GM12864 (cell line): ENCODE data around the gene FFAR1.

Experiments used
- DNase-seq: peaks from one replicate; pipeline ENCODE4 v3.0.0-alpha.2; 2011; ENCODE audit warnings: low read depth
- H3K4me3 ChIP-seq: 2 replicates; pipeline ENCODE4 v1.5.1; 2011; ENCODE audit warnings: mild to moderate bottlenecking, low read depth, low read length, control low read depth
- CTCF ChIP-seq: IDR thresholded peaks from 2 replicates; pipeline ENCODE4 v1.5.1; 2011; ENCODE audit warnings: low read depth, mild to moderate bottlenecking, moderate library complexity, low read length, control low read depth, inconsistent platforms; ENCODE audit errors: missing control alignments

Gene FFAR1

DNA sequence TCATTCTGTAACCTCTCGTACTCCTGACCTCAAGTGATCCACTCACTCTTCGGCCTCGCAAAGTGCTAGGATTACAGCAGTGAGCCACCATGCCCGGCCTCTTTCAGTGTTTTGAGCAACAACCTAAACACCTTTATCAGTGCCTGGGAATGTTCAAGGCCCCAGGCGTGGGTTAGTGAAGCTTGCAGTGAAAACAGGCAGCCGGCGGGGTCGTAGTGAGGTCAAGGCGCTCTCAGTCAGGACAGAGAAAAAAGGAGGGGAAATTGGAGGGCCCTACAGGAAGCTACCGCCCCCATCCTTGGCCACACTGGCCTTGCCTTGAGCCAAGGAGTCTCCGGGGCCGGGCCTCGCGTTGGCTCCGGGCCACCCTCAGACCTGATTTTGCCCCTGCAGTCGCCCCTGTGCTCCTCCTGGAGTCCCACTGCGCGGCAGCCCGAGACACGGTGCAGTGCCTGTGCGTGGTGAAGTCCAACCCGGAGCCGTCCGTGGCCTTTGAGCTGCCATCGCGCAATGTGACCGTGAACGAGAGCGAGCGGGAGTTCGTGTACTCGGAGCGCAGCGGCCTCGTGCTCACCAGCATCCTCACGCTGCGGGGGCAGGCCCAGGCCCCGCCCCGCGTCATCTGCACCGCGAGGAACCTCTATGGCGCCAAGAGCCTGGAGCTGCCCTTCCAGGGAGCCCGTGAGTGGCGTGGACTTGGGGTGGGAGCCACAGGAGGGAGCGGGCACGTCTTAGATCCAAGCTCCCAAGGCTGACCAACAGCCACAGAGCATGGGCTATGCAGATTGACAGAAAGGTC is 38.0 kb upstream of the FFAR1 start:
- DNase-seq, result no peak
- no peak overlapping the region for H3K4me3 ChIP-seq
- TF ChIP-seq CTCF, result no peak

DNA sequence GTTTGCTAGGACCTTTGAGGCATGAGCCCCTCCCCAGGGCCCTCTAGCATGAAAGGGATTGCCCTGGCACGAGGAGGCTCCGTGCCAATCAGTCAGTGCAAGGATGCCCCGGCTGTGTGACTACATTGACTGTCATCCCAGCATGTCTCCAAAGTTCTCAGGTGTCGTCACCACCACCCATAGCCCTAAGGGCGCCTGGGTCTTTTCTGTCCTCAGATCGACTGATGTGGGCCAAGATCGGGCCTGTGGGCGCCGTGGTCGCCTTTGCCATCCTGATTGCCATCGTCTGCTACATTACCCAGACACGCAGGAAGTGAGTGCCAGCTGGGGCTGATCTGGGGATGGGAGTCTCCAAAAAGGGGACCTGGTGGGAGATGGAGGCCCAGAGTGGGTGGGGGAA is 37.4 kb upstream of the FFAR1 start:
- no peak overlapping the region for H3K4me3 ChIP-seq
- no peak for TF ChIP-seq CTCF
- no peak for DNase-seq

GRCh38 chr19:35310811-35311465 is 36.8 kb upstream of the FFAR1 start:
- no peak overlapping the region for H3K4me3 ChIP-seq
- TF ChIP-seq CTCF, result no peak
- no peak for DNase-seq

DNA sequence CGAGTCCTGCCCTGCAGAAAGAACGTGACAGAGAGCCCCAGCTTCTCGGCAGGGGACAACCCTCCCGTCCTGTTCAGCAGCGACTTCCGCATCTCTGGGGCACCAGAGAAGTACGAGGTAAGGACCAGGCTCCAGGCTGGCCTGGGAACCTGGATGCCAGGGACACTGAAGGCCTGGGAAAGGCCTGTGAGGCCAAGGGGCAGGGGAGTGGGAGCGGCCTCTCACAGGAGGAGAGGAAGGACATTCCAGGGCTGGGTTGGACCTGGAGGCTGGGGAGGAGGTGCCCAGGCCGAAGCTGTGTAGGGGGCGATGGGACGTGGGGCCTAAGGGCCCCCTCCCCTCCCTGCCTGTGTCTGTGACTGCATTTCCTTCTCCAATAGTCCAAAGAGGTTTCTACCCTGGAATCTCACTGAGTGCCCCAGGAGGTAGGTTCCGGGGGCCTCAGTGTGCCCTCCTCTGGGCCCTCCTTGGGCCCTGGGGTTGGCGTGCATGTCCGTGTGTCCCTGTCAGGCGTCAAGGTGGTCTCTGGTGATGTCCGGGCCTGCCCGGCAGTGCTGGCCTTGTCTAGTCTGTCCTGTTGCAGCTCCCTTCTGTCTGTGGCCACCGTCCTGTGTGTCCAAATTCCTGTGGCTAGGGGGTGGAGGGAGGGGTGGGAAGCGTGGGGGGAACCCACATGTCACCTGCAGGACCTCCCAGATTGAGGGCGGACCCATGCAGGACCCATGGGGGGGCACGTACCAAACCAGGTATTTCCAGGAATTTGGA is 35.6 kb upstream of the FFAR1 start:
- TF ChIP-seq CTCF, result no peak
- no peak for DNase-seq
- H3K4me3 ChIP-seq, result no peak overlapping the region

DNA sequence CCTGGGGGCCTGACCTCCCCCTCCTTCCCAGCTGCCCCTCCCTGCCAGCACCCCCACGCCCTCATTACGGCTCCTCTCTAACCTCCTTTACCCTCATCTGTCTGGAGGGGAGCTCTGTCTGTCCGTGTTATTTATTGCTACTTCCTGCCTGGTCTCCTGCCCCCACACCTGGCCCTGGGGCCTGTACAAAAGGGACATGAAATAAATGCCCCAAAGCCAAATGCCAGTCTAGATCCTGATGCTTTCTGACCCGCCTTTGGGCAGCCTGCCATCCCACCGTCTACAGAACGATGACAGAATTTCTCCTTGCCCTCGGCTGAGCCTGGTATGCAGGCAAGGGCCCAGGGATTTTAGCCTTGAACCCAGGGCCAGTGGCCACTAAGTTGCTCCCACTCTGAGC is 34.1 kb upstream of the FFAR1 start:
- TF ChIP-seq CTCF, result no peak
- DNase-seq, result no peak
- H3K4me3 ChIP-seq, result no peak overlapping the region

DNA sequence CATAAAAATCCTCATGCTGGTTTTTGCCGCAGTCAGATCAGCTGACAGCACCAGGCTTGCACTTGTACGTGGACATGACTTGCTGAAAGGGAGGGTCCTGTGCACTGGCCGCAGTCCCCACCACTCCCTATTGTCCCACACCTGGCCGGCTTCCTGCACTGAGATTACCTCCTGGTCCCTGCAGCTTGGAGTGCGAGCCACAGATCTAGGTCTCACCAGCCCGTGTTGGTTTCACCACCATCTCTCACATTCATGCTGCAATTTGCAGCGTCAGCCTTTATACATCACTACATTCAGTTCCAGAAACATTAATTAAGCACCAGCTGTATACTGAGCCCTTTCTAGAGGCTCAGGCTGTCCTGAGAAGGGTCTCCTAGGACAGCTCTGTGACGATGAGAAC is 33.7 kb upstream of the FFAR1 start:
- H3K4me3 ChIP-seq, result no peak overlapping the region
- TF ChIP-seq CTCF, result no peak
- DNase-seq, result no peak
